ENCODE data around the gene SMPD1. TPM values are rescaled to one million over a fixed set of nuclear protein-coding genes. Genes with fewer than 3 reads are reported as not detected.
A peak's percentile ranks its signal among the peaks of the same experiment; 100 is the strongest.

SMPD1 gene
- polyA plus RNA-seq, 3 donors = 4.2 to 22.6 (median 4.9) TPM

GRCh38 chr11:6385046-6385777 lies 5.1 kb upstream of the SMPD1 start:
- WGBS (ENCODE audit: insufficient coverage) = 96% methylated on average over 4 of the region's 7 CpGs
- Histone ChIP-seq H3K79me2 (ENCODE audit: insufficient read depth, low read length) (no peaks in the 10 kb centered on the region), H3K4me3 (replicated peaks in 1 of 3; ENCODE audit: low read depth in 2 of 3, low read length in 3 of 3) (no peak overlapping the region), H3K4me2 (replicated peaks; ENCODE audit: extremely low read depth, low read length, poor library complexity, severe bottlenecking) (no peak overlapping the region), H3K9me3 (replicated peaks in 1 of 2; ENCODE audit: control insufficient read depth in 1 of 2, insufficient read depth in 1 of 2, low read length in 2 of 2) (no peaks in the 10 kb centered on the region), H3K36me3 (replicated peaks in 1 of 2; ENCODE audit: control insufficient read depth in 1 of 2, insufficient read depth in 2 of 2, low read length in 2 of 2) (no peaks in the 10 kb centered on the region), H4K20me1 (ENCODE audit: insufficient read depth, low read length) (no peaks in the 10 kb centered on the region), H3K27ac (ENCODE audit: low read depth in 1 of 2, low read length in 2 of 2) (no peak overlapping the region), H3K9ac (ENCODE audit: insufficient read depth, low read length, poor library complexity, severe bottlenecking) (no peak overlapping the region), H3K4me1 (ENCODE audit: control insufficient read depth in 1 of 2, insufficient read depth in 2 of 2, low read length in 2 of 2) (peaks cover 7 to 10% of the 10 kb centered on the region in 2 donors), H3K27me3 (ENCODE audit: control insufficient read depth in 2 of 2, insufficient read depth in 2 of 2, low read length in 2 of 2) (no peaks in the 10 kb centered on the region), H2AFZ (ENCODE audit: insufficient read depth, low read depth, low read length, poor library complexity, severe bottlenecking) (no peak overlapping the region)
- Mint-ChIP-seq H3K27ac (peak overlapping the region in 1 of 7 donors; percentile 43), H3K4me3 (no peak overlapping the region), H3K4me1 (peaks cover 13% of the 10 kb centered on the region), H3K27me3 (ENCODE audit: low read depth in 3 of 3) (peaks cover 0 to 4% (median 2%) of the 10 kb centered on the region in 3 donors), H3K36me3 (no peaks in the 10 kb centered on the region), H3K9me3 (peaks cover 0 to 3% (median 0%) of the 10 kb centered on the region in 7 donors)
- intact Hi-C loops (cut with micrococcal nuclease) = loop anchor here in 1 of 2 donors (5.0 kb wide), 1 partner anchor 97 kb away; the partner anchor contains the start of genes ARFIP2 and TIMM10B
- no peak for TF ChIP-seq CTCF (IDR thresholded peaks at IDR 0.05)
- no peak for DNase-seq

- Histone ChIP-seq H3K79me2 (ENCODE audit: insufficient read depth, low read length) (peaks cover 10% of the 10 kb centered on the region), H4K20me1 (ENCODE audit: insufficient read depth, low read length) (no peaks in the 10 kb centered on the region), H3K36me3 (replicated peaks in 1 of 2; ENCODE audit: control insufficient read depth in 1 of 2, insufficient read depth in 2 of 2, low read length in 2 of 2) (peaks cover 0 to 4% of the 10 kb centered on the region in 2 donors), H3K4me2 (replicated peaks; ENCODE audit: extremely low read depth, low read length, poor library complexity, severe bottlenecking) (no peak overlapping the region), H3K9me3 (replicated peaks in 1 of 2; ENCODE audit: control insufficient read depth in 1 of 2, insufficient read depth in 1 of 2, low read length in 2 of 2) (no peaks in the 10 kb centered on the region), H3K27ac (ENCODE audit: low read depth in 1 of 2, low read length in 2 of 2) (no peak overlapping the region), H3K9ac (ENCODE audit: insufficient read depth, low read length, poor library complexity, severe bottlenecking) (no peak overlapping the region), H3K27me3 (ENCODE audit: control insufficient read depth in 2 of 2, insufficient read depth in 2 of 2, low read length in 2 of 2) (no peaks in the 10 kb centered on the region), H2AFZ (ENCODE audit: insufficient read depth, low read depth, low read length, poor library complexity, severe bottlenecking) (no peak overlapping the region), H3K4me1 (ENCODE audit: control insufficient read depth in 1 of 2, insufficient read depth in 2 of 2, low read length in 2 of 2) (peaks cover 15 to 19% of the 10 kb centered on the region in 2 donors), H3K4me3 (replicated peaks in 1 of 3; ENCODE audit: low read depth in 2 of 3, low read length in 3 of 3) (no peak overlapping the region)
- no peak for DNase-seq
- no peak for TF ChIP-seq CTCF (IDR thresholded peaks at IDR 0.05)
- Mint-ChIP-seq H3K9me3 (peaks cover 0 to 3% (median 0%) of the 10 kb centered on the region in 7 donors), H3K36me3 (peaks cover 9 to 19% of the 10 kb centered on the region in 2 donors), H3K4me1 (peaks cover 33% of the 10 kb centered on the region), H3K27me3 (ENCODE audit: low read depth in 3 of 3) (peaks cover 0 to 2% (median 2%) of the 10 kb centered on the region in 3 donors), H3K27ac (peak overlapping the region in 2 of 7 donors; percentile 37 to 97), H3K4me3 (no peak overlapping the region)
- WGBS (ENCODE audit: insufficient coverage) = 78% methylated on average over 10 of the region's 12 CpGs
- intact Hi-C loops (cut with micrococcal nuclease) = loop anchor here in 1 of 2 donors (5.0 kb wide), 1 partner anchor 94 kb away; the partner anchor contains the start of genes ARFIP2 and TIMM10B
Observed at GRCh38 chr11:6387811-6388599, 2.3 kb upstream of the SMPD1 start.

Measured in CD14-positive monocyte (primary cell).